Pancreas (tissue), 10 donors: ENCODE measurements around the gene PEAK1. TPM values are rescaled to one million over a fixed set of nuclear protein-coding genes. Genes with fewer than 3 reads are reported as not detected.

Experiments used
- ATAC-seq, 4 donors: fragments of 200-7000 bp; cut with Tn5 transposase; one replicate each; pipeline versions ENCODE4 v1.8.0 to v1.9.1; 2020; ENCODE audit warnings: mild to moderate bottlenecking in 4 of 4, moderate library complexity in 4 of 4
- DNase-seq, 6 donors: peaks; one replicate each; pipeline ENCODE4 v3.0.0-alpha.2; 2020
- FAIRE-seq: peaks from 2 replicates; lab custom pipeline; 2012; peaks lifted over from hg19 to GRCh38; lab: Jason Lieb, UNC
- H3K27ac ChIP-seq, 4 donors: fragments of 200-600 bp; sonication (generic); 1 replicate in 3 of 4; 2 replicates in 1 of 4; pipeline versions ENCODE4 v1.5.0 to v1.8.0; 2020
- H3K27me3 ChIP-seq, 4 donors: fragments of 200-600 bp; one replicate each; pipeline ENCODE4 v1.8.0; 2021
- H3K36me3 ChIP-seq, 3 donors: fragments of 200-600 bp; sonication (generic) in 1 of 3; one replicate each; pipeline versions ENCODE4 v1.5.0 to v1.8.0; 2020 to 2021
- H3K4me1 ChIP-seq, 3 donors: fragments of 200-600 bp; one replicate each; pipeline ENCODE4 v1.8.0; 2021
- H3K4me3 ChIP-seq, 4 donors: fragments of 200-600 bp; sonication (generic) in 2 of 4; one replicate each; pipeline versions ENCODE4 v1.5.0 to v1.8.0; 2020 to 2021
- H3K9me3 ChIP-seq, 4 donors: fragments of 200-600 bp; one replicate each; pipeline ENCODE4 v1.8.0; 2021
- CTCF ChIP-seq, 4 donors: fragments of 200-600 bp; sonication (generic) in 3 of 4; IDR thresholded peaks; one replicate each; pipeline versions ENCODE4 v1.5.0 to v1.8.0; 2021; ENCODE audit warnings: antibody characterized with exemption in 4 of 4
- WGBS, 2 donors: extraction: QIAGEN DNeasy Blood & Tissue Kit; methylation state at CpG; one replicate each; pipeline ENCODE4 v1.1.7; 2013; 5-methylcytosine and 5-hydroxymethylcytosine counted together
- intact Hi-C, 3 donors: fragments of 100-400 bp; cut with DNase I; formaldehyde crosslinking; loops; one replicate each; pipeline versions ENCODE4 v1.11.1 to v1.14.2; 2022
- polyA plus RNA-seq, 2 donors: library from polyadenylated mRNA; stranded (reverse); fragments of 200-250 nt; gene quantifications; one replicate each; pipeline ENCODE4 v1.2.3, GENCODE V29; 2013
- total RNA-seq, 6 donors: library from RNA; stranded (reverse); fragmentation: NEBNext Ultra II Directional in 4 of 6; extraction: Animal tissue kit (Norgen Biotek cat#: 25700) in 4 of 6; gene quantifications; one replicate each; pipeline versions ENCODE4 v1.2.1 to v1.2.4, GENCODE V29; 2021 to 2023
- donor health status: healthy with polysubstance abuse.
- donor health status: DM: no; HTN: no; CAD: no; lungs with moderate emphysema.
- donor health status: DM: no; HTN: no; CAD: no.
- donor health status: control.
- donor health status: control.
- donor health status: Bipolar disorder and iron deficiency.
- donor health status: DM: yes; HTN: yes; CAD: no.
- donor health status: DM: no; HTN: no; CAD: no.
- donor health status: DM: no; HTN: no; CAD: no.
- donor health status: DM: yes; HTN: yes; CAD: no.

Gene PEAK1
- total and polyA plus RNA-seq, 8 donors = 1.8 to 27.6 (median 12.1) TPM

- intact Hi-C loops = no loop called here
- no peaks in the 10 kb centered on the region for H3K27me3 ChIP-seq
- no peak for ATAC-seq
- FAIRE-seq = no peak
- WGBS, 2 donors = 91 to 94% methylated on average over 4 of the region's 4 CpGs
- H3K9me3 ChIP-seq = no peaks in the 10 kb centered on the region
- no peak for DNase-seq
- TF ChIP-seq CTCF (IDR thresholded peaks at IDR 0.05) = no peak
- H3K4me3 ChIP-seq = no peak overlapping the region
- no peaks in the 10 kb centered on the region for H3K36me3 ChIP-seq
- H3K27ac ChIP-seq = no peak overlapping the region
- peaks cover 6 to 19% (median 15%) of the 10 kb centered on the region in 3 donors for H3K4me1 ChIP-seq
These were observed 17.4 kb upstream of the PEAK1 start for GRCh38 chr15:77437264-77437663.

- Histone ChIP-seq H3K9me3 (no peaks in the 10 kb centered on the region), H3K36me3 (no peaks in the 10 kb centered on the region), H3K27me3 (no peaks in the 10 kb centered on the region), H3K4me1 (peaks cover 6 to 16% (median 11%) of the 10 kb centered on the region in 3 donors), H3K4me3 (no peak overlapping the region), H3K27ac (no peak overlapping the region)
- FAIRE-seq = no peak
- intact Hi-C loops = no loop called here
- no peak for DNase-seq
- TF ChIP-seq CTCF (IDR thresholded peaks at IDR 0.05) = no peak
- no peak for ATAC-seq
- 95 to 96% methylated on average over 2 of the region's 2 CpGs for WGBS, 2 donors
These were observed 16.9 kb upstream of the PEAK1 start for GRCh38 chr15:77436822-77437221.

- DNase-seq (no peak), ATAC-seq (no peak), FAIRE-seq (no peak)
- no peak overlapping the region for H3K27ac ChIP-seq
- no peak for TF ChIP-seq CTCF (IDR thresholded peaks at IDR 0.05)
- WGBS, 2 donors = 93 to 95% methylated on average over 2 of the region's 2 CpGs
- H3K27me3 ChIP-seq = no peaks in the 10 kb centered on the region
- no peak overlapping the region for H3K4me3 ChIP-seq
- intact Hi-C loops = no loop called here
- H3K4me1 ChIP-seq = peaks cover 0 to 4% (median 0%) of the 10 kb centered on the region in 3 donors
- no peaks in the 10 kb centered on the region for H3K36me3 ChIP-seq
- H3K9me3 ChIP-seq = no peaks in the 10 kb centered on the region
These were observed 10.7 kb upstream of the PEAK1 start for GRCh38 chr15:77430652-77431051.

GRCh38 chr15:77430213-77430612 is 10.3 kb upstream of the PEAK1 start:
- no peaks in the 10 kb centered on the region for H3K9me3 ChIP-seq
- ATAC-seq (no peak), DNase-seq (no peak), FAIRE-seq (no peak)
- WGBS, 2 donors = 73 to 79% methylated on average over 2 of the region's 2 CpGs
- no peak overlapping the region for H3K27ac ChIP-seq
- intact Hi-C loops = no loop called here
- H3K4me1 ChIP-seq = peaks cover 0 to 9% (median 0%) of the 10 kb centered on the region in 3 donors
- H3K27me3 ChIP-seq = no peaks in the 10 kb centered on the region
- H3K36me3 ChIP-seq = no peaks in the 10 kb centered on the region
- H3K4me3 ChIP-seq = no peak overlapping the region
- TF ChIP-seq CTCF (IDR thresholded peaks at IDR 0.05) = no peak

- ATAC-seq = no peak
- no peak for TF ChIP-seq CTCF (IDR thresholded peaks at IDR 0.05)
- no peaks in the 10 kb centered on the region for H3K36me3 ChIP-seq
- 95 to 96% methylated on average over 1 of the region's 1 CpG for WGBS, 2 donors
- no peak for DNase-seq
- FAIRE-seq = no peak
- H3K9me3 ChIP-seq = no peaks in the 10 kb centered on the region
- peaks cover 0 to 30% (median 19%) of the 10 kb centered on the region in 3 donors for H3K4me1 ChIP-seq
- H3K27me3 ChIP-seq = no peaks in the 10 kb centered on the region
- intact Hi-C loops = loop anchor here in 1 of 3 donors (10.0 kb wide), 1 partner anchor 68 kb away; no protein-coding TSS in a partner anchor
- no peak overlapping the region for H3K27ac ChIP-seq
- H3K4me3 ChIP-seq = no peak overlapping the region
These were observed 7.0 kb upstream of the PEAK1 start for GRCh38 chr15:77426871-77427270.
